ENCODE results near the gene PIGK.

- TF ChIP-seq CTCF (IDR thresholded peaks at IDR 0.05) = no peak
- TF ChIP-seq ZFX (IDR thresholded peaks at IDR 0.05; ENCODE audit: borderline replicate concordance) = no peak
These were observed 122.6 kb downstream of the PIGK start for GRCh38 chr1:77096496-77097255.

Measured in 22Rv1 (cell line).